Frontal cortex (tissue), 4 donors: ENCODE data around the gene MRGPRD. TPM values are rescaled to one million over a fixed set of nuclear protein-coding genes. Genes with fewer than 3 reads are reported as not detected.

Experiments
- DNase-seq, 2 donors: peaks; one replicate each; pipeline ENCODE4 v3.0.0; 2012; ENCODE audit warnings: low spot score in 2 of 2
- FAIRE-seq: peaks from 2 replicates; lab custom pipeline; 2012; peaks lifted over from hg19 to GRCh38; lab: Jason Lieb, UNC
- total RNA-seq: library from RNA; depleted of rRNA; stranded (reverse); fragments of >200 nt; gene quantifications from one replicate; pipeline ENCODE4 v1.2.3, GENCODE V29; 2014
- donor health status: control.
- donor health status: control.
- donor health status: control.

MRGPRD gene, protein sequence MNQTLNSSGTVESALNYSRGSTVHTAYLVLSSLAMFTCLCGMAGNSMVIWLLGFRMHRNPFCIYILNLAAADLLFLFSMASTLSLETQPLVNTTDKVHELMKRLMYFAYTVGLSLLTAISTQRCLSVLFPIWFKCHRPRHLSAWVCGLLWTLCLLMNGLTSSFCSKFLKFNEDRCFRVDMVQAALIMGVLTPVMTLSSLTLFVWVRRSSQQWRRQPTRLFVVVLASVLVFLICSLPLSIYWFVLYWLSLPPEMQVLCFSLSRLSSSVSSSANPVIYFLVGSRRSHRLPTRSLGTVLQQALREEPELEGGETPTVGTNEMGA
- total RNA-seq, result not detected

DNA sequence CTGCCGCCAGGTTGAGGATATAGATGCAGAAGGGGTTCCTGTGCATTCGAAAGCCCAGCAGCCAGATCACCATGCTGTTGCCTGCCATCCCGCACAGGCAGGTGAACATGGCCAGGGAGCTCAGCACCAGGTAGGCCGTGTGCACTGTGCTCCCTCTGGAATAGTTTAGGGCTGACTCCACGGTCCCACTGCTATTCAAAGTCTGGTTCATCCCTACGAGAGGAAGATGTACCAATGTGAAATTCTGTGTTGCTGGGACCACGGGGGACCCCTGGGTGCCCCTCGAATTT lies at the start of gene MRGPRD:
MRGPRD (minus strand) TSS at position 211 of the 290 bp plus-strand sequence; CDS start at position 211, 0 bp downstream.
- FAIRE-seq, result no peak
- DNase-seq, result no peak

DNA sequence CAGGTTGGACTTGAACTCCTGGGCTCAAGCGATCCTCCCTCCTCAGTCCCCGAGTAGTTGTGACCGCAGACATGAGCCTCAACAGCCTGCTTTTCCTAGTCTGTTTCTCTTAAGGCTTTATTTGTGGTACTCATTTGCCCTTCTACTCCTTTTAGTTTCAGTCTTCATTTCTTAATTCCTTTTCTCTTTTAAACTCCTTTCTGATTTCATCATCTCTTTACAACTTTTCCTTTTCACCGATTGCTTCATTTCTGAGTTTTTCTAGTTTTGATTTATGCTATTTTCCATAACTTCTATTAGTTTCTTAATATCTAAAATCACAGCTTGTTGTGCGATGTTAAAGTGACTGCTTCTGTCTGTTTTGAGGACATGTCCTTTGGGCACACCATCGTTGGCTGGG lies 49.5 kb upstream of the MRGPRD start:
- no peak for FAIRE-seq
- DNase-seq, result no peak

DNA sequence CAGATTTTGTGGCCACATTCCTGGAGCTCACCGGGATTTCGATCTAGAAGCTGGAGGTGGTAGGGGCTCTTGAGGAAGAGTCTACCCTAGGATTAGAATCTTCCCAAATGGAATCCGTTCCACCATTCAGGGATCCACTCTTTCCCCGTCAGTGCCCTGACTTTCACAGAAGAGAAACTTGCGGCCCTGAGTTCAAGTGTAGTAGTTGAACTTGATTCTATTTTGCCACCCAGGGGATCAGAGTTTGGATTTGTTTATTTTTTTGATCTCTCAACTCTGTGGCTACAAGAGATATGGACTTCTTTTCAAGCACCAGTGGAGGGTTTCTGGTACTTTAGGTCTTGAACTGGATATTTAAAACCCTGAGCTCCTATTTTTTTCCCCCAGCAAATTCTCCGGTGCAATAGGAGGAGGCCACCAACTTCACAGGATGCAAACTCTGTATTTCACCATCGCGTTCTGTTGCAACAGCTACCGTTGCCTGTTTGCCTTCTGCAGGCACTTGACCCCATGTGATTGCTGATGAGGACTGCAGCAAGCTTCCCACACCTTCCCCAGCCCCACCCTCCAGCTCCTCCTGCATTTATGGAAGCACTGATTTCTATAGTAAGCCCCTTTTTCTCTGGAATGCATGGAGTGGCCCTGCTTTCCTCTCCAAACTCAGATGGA lies 47.1 kb upstream of the MRGPRD start:
- FAIRE-seq (no peak), DNase-seq (no peak)

DNA sequence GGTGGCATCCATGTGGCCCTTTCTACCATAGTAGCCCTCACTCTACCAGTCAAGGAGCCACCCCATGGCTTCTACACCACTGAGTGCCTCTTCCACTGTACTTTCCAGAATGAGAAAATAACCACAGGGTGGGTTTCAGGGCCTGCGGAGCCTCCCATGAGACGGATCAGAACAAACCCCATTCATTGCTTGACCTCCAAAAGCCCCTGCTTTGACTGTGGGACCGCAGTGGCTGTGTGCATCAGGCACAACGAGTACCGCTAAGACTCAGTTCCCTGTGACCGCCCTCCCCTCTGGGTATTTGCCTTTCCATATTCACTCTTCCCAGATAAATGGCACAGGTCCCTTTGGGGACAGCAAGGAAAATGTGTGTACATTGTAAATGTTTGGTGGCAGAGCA lies 43.7 kb upstream of the MRGPRD start:
- no peak for FAIRE-seq
- DNase-seq, result no peak

DNA sequence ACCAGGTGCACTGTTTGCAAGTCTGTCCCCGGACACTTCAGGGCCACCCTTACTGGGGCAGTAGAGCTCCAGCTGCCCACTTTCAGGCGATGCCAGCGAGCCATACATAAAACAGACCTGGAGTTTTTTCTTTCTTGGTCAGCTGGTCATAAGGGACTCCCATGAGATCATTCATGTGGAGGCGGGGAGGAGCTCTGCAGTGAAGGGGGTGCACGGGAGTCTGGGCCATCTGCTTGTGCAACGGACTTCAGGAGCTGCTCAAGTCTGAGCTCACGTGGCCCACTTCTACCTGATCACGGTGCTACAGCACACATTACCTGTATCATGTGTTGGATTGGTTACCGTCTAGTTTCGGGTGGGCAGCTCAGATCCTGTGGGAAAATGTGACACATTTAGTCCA lies 41.5 kb upstream of the MRGPRD start:
- FAIRE-seq (no peak), DNase-seq (no peak)

DNA sequence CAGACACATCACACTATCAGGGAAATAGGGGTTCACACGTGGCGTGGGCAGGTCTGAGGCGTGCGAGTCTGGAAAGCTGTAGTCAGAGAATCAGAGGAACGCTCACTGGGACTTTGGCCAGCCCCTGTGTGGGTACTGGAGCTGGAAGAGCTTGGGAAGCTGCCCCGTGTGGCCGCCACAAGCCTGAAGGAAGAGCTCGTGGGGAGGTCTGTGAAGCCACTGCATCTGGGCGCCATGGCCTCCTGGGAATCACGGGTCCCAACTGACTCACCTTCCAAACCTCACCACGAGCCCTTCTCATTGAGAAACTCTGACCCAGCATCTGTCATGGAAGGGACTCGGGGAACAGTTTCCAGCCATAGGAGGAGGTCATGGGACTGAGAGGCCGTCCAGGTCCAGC lies 38.1 kb upstream of the MRGPRD start:
- DNase-seq, result no peak
- FAIRE-seq, result no peak

DNA sequence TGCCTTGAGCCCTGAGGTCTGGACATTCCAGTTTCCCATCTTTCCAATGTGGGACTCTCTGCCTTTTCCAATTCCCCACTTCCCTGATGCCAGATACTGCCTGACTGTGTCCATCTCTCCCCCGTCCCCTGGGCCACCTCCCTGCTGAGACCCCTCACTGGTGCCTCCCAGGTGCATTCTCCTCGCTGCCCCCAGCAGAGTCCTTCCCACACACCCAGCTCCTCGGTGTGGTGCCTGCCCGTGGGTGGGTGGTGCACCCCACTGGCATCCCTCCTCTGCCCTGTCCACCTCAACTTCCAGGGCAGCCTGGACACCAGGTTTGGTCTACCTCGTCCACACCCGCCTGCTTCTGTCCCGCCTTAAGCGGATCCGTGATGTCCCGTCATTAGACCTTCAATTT lies 37.2 kb upstream of the MRGPRD start:
- DNase-seq (no peak), FAIRE-seq (no peak)

DNA sequence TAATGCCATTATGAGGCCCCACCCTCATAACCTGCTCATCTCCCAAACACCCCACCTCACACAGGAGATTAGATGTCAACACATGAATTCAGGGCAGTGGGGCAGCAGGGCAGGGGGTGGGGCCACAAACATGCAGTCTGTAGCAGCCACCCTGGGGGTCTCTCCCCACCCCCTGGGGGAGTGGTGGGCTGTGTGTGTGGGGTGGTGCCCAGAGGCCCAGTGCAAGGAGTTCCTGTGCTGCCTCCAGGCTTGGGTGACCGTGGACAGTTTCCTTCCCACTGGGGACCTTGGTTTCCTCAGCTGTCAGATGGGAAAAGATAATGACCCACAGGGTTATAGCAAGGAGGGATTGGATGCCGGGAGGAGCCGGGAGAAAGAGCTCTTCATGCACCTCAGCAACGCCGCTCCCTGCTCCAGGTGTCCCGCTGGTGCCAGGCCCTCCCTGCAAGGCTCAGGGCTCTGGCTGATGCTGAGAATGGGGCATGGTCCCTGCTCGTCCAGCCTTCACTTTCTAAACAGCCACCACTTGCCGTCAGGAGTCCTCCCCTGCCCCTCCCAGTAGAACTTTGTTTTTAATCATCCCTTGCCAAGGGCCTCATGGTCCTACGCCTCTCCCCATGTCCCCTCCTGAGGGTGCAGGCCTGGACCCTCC lies 34.2 kb upstream of the MRGPRD start:
- FAIRE-seq, result no peak
- DNase-seq, result no peak

DNA sequence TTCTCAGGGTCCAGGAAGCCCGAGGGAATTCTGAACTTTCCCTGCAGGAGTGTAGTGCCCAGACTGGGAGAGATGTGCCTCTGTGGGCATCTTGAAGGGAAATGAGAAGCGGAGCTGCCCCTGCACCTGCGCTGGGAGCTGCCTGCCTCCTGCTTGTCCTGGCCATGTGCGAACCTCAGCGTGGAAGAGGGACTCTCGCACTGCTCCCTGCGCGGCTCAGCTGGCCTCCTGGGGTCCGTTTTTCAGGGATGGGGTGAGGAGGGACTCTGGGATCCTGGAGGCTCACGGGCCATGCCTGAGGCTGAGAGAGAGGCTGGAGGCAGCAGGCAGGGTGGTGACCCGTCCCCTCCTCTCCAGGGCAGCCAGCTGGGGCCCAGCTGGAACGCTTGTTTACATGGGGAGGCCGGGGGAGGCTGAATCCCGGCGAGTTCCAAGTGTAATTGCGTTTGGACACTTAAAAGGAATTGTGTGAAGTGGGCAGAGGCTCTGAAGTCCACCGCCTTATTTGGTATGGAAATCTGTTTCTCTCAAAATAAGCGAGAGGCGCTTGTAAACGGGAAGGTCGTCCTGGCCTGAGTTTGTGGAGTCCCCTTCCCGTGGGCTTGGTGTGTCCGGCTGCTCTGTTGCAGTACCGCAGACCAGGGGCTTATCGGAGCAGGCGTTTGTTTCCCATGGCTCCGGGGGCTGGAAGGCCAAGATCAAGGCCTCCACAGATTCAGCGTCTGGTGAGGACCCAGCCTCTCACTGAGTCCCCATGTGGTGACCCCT lies 33.5 kb upstream of the MRGPRD start:
- FAIRE-seq, result no peak
- DNase-seq, result peak in 1 of 2 donors; percentile 45

DNA sequence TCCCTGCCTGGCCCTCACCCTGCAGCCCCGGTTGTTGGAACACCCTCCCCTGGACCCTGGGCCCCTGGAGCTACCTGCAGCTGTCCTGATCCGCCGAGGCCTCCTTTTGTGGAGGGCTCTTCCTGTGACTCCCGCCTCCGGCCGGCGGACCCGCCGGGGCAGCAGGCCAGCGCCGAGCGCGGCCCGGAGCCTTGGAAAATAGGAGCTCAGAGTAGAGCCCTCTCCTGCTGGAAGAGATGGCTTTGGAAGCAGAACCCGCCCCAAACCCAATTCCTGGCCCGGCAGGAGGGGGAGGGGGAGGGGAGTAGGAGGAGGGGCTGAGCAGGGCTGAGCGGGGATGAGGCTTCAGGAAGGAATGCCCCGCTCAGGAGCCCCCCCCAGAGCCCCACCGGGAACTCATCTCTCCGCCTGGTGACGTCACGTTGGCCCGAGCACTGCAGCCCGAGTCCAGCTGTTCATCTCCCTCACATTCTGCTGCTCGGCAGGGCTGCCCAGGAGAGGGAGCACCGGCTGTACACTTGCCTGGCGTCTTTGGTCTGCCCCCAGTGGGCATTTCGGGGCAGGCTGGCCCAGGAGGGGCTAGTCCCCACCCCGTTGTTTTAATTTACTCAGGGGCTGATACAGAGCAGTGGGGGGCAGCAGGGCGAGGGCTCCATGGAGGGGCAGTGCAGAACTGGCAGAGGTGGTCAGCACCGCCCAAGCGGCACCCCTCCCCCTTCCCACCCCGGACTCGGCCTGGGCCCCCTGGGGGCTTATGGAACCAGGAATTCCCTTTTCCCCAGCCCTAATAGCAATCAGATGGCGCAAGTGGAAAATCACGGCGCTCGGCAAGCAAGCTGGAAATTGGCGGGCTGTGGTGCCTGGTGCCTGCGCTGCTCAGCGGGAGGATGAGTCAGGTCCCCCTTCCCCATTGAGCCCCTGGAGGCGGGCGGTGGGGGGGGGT lies 32.5 kb upstream of the MRGPRD start, which contains the start of gene MRGPRF:
MRGPRF (minus strand) TSS at position 238 of the 943 bp plus-strand sequence. CDS start 3,345 bp downstream, outside the sequence.
- DNase-seq, result peak in 1 of 2 donors; percentile 63
- FAIRE-seq, result no peak

DNA sequence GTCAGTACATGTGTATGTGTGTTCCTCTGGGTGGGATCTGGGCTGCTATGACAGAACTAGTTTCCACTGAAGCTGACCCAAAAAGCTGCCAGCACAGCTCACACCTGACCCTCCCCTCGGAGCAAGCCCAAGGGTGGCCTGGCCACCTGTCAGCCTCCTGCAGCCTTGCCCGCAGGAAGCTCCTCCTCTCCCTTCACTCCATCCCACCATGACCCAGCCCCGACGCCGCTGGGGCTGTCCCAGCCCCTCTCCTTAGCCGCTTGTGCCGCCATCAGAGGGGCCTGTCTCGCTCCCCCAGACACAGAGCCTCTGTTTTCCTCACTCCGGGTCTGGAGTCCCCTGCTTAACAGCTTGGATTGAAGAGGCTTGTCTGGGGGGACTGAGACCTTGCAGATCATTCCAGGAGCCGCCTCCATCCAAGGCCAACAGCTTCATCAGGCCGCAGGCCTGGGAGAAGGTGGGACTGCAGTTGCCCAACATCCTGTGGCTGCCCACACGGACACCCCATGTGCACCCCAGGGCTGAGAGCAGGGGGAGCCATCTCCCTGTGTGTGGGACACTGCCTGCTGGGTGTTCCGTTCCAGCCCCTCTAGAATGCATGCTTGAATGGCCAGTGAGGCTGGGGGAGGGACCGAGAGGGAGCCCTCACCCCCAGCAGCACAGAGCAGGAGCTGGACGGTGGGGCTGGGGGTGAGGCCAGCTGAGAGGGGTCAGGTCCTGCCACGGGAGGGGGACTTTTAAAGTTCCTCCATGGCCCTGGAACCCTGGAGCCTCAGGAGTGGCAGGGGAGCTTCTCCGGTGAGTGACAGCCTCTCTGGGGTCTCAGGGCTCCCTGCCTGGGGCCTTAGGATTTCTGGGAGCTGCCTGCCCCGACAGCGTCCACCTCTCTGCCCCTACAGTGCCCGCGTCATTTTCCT lies 31.6 kb upstream of the MRGPRD start:
- no peak for FAIRE-seq
- DNase-seq, result no peak

DNA sequence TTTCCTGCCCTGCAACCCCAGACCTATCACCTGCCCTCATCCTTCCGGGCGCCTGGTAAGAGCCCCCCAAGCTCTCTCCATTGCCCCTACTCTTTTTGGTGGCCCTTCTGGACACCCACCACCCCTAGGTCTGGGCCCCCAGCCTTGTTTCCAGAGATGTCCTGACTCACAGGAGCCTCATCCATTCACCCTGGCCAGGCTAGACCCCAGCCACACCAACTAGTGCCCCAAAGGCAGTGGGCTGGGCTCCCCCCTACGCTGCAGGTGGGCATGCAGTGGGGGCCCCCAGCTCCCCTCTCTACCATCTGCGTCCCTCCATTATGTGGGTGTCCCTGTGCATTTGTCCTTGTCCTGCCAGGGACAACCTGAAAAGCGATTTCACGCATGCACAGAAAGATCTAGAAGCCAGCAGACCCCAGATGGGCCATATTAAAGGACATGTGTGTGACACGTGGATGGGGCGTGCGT lies 30.9 kb upstream of the MRGPRD start:
- no peak for FAIRE-seq

DNA sequence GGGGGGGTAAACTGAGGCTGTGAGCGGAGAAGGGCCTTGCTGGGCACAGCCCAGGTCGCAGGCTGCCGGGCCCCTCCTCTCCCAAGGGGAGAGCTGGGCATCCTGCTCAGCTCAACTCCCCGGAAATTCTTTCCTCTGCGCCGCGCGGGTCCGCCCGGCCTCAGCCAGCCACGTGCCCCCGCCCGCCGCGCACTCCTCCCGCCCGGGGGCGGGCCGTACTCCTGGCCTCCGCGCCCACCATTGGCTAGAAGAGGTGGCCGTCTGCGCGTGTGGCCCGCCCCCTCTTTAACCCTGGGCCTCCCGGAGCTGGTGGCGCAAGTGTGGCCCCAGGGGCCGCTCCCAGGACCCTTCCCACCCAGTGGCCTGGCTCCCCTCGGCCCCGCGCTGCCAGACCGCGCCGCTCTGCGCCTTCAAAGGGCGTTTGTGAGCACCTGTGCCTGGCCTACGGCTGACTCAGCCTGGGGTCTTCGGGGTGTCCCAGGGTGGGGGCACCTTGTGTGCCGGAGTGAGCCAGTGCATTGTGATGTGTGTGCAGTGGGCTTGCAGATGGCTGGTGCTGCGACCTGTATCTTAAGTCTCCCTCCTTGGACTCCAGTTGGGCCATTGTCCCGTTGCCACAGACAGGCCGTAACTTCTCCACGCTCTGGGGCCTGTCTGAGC lies 30.3 kb upstream of the MRGPRD start:
- FAIRE-seq (no peak), DNase-seq (peak; percentile 74 to 79)

More for the DNA sequence above, 30.9 kb upstream of the MRGPRD start:
- DNase-seq, result no peak

DNA sequence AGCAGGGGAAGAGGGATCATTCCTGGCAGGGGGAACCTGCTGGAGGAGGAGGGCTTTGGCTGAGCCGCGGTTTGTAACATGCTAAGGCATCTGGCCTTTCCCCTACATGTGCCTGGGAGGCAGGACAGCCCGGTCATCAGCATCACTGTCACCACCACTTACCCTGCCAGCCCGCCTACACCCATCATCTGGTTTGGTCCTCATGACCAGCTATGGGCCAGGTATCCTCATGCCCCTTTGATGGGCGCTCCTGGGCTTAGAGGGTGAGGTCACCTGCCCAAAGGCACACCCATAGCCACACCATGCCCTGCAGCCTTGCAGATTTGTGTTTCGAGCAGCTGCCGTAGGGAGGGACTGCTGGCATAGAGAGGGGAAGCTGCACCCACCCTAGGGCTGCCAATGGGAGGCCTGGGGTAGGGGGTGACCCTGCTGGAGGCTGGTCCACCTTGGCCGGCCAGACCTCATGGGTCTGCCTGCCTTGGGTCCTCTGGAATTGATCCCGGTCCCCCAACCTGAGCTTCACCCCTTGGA lies 29.6 kb upstream of the MRGPRD start:
- no peak for FAIRE-seq

DNA sequence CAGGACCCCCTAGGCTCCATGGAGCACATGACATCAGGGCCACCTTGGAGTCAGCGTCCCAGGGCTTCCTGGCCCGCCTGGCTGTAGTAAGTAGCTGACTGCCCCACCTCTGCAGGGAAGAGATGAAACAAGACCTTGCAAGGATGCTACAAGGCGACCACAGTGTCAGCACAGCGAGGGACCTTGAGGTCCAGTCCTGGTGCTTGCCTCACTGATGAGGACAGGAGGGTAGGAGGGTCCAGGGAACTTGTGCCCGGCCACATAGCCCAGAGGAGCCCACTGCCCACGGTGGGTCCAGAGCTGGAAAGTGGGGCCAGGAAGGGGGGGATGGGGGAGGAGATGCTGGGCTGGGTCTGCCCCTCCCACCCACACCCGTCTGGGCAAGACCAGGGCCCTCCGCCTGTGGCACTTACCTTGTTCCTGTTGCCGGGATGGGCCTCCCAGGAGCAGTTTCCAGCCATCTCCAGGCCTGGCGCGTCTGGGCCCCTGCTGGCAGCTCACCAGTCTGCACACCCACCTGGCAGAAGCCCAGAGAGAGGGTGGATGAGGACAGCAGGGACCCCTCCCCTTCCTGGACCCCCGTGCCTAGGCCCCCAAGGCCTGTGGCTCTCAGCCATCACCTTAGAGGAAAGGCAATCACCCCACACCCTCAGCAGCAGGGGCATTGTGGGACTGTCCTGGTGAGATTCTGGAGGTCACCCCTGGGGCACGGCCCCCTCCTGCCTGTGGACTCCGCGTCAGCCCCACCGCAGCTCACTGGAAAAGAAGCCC lies 28.8 kb upstream of the MRGPRD start:
- FAIRE-seq (no peak), DNase-seq (no peak)

More for the DNA sequence above, 29.6 kb upstream of the MRGPRD start:
- no peak for DNase-seq

DNA sequence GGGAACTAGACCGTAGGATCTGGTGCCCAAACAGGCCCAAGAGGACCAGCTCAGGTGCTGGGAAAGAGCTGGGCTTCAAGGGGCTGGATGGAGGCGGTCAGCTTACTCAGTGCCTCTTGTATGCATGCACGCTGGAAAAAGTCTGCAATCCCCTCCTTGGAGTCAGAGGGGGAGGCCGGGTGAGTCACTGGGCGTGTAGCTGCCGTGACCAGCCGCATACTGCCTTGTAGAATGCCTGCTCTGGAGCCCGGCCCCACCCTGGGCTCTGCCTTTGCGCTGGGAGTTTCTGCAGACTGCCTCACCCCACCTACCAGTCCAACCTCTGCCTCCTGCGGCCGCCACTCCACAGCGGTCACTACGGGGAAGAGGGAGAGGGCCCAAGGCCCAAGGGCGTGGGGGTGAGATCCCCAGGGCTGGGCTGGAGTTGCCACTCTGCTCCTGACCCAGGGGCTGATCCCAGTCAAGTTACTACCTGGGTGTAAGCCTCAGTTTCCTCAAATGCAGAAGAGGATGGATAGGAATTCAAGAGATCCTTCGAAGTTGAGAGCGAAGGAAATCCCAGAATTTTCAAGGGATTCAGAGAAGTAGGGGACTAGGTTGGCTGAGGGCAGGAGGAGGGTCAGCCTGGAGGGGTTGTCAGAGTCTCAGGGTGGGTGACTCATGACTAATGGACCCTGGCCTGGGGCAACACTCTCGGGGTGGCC lies 28.1 kb upstream of the MRGPRD start:
- FAIRE-seq (no peak), DNase-seq (no peak)
